SK-N-MC (cell line): ENCODE data around the gene UNC5C.

Experiments
- DNase-seq: peaks from one replicate; pipeline ENCODE4 v3.0.0-alpha.2; 2011; ENCODE audit warnings: low read depth, low spot score
- H3K27ac ChIP-seq: fragments of 200-600 bp; sonication (generic); 2 replicates; pipeline ENCODE4 v1.5.1; 2016; ENCODE audit warnings: mixed run types
- H3K36me3 ChIP-seq: fragments of 200-600 bp; sonication (generic); 2 replicates; pipeline ENCODE4 v1.6.1; 2017; ENCODE audit warnings: antibody characterized with exemption, low read length, mixed read lengths; ENCODE audit not compliant: insufficient read depth
- H3K4me3 ChIP-seq: fragments of 200-600 bp; sonication (generic); 2 replicates; pipeline ENCODE4 v1.5.1; 2016
- H3K9ac ChIP-seq: fragments of 200-600 bp; sonication (generic); 2 replicates; pipeline ENCODE4 v1.8.0; 2017; ENCODE audit warnings: mixed run types, mixed read lengths; ENCODE audit not compliant: insufficient read length
- H3K9me3 ChIP-seq: fragments of 200-600 bp; sonication (generic); 2 replicates; pipeline ENCODE4 v1.6.1; 2017; ENCODE audit warnings: low read depth, mild to moderate bottlenecking, antibody characterized with exemption, low read length, moderate library complexity, mixed read lengths
- EZH2 ChIP-seq: fragments of 200-600 bp; sonication (generic); IDR thresholded peaks from one replicate; pipeline ENCODE4 v1.6.1; 2017; ENCODE audit warnings: antibody characterized with exemption
- FOXP2 ChIP-seq: optimal IDR thresholded peaks from 2 replicates; pipeline ENCODE3; 2011; ENCODE audit warnings: mild to moderate bottlenecking, moderate library complexity; ENCODE audit not compliant: insufficient read depth; ENCODE audit errors: extremely low read length, control extremely low read depth
- POLR2AphosphoS5 ChIP-seq: IDR thresholded peaks from 2 replicates; pipeline ENCODE4 v1.6.1; 2012; ENCODE audit warnings: mild to moderate bottlenecking, low read depth, low read length, borderline replicate concordance

UNC5C gene

GRCh38 chr4:95318044-95318443, 230.7 kb downstream of the UNC5C start:
- Histone ChIP-seq H3K27ac (no peak overlapping the region), H3K4me3 (no peak overlapping the region), H3K9me3 (no peaks in the 10 kb centered on the region), H3K9ac (no peak overlapping the region), H3K36me3 (no peaks in the 10 kb centered on the region)
- DNase-seq: no peak
- TF ChIP-seq EZH2 (no peak), POLR2AphosphoS5 (no peak), FOXP2 (no peak)

GRCh38 chr4:95317085-95317793, 231.5 kb downstream of the UNC5C start:
- no peak for TF ChIP-seq FOXP2
- TF ChIP-seq POLR2AphosphoS5: no peak
- TF ChIP-seq EZH2: no peak
- no peak for DNase-seq

GRCh38 chr4:95314573-95314972, 234.2 kb downstream of the UNC5C start:
- no peak for DNase-seq
- H3K4me3 ChIP-seq: no peak overlapping the region
- no peak overlapping the region for H3K9ac ChIP-seq
- TF ChIP-seq EZH2: no peak
- TF ChIP-seq FOXP2: no peak
- TF ChIP-seq POLR2AphosphoS5: no peak
- H3K36me3 ChIP-seq: no peaks in the 10 kb centered on the region
- no peaks in the 10 kb centered on the region for H3K9me3 ChIP-seq
- H3K27ac ChIP-seq: no peak overlapping the region

More at GRCh38 chr4:95317085-95317793, 231.5 kb downstream of the UNC5C start:
- no peak overlapping the region for H3K4me3 ChIP-seq
- H3K36me3 ChIP-seq: no peaks in the 10 kb centered on the region
- no peaks in the 10 kb centered on the region for H3K9me3 ChIP-seq
- H3K27ac ChIP-seq: no peak overlapping the region
- no peak overlapping the region for H3K9ac ChIP-seq

- Histone ChIP-seq H3K9me3 (no peaks in the 10 kb centered on the region), H3K4me3 (no peak overlapping the region), H3K36me3 (no peaks in the 10 kb centered on the region), H3K9ac (no peak overlapping the region), H3K27ac (no peak overlapping the region)
- DNase-seq: no peak
- TF ChIP-seq FOXP2: no peak
- no peak for TF ChIP-seq POLR2AphosphoS5
- TF ChIP-seq EZH2: no peak
Measured at GRCh38 chr4:95304898-95305297, 243.9 kb downstream of the UNC5C start.

GRCh38 chr4:95300304-95300703, 248.5 kb downstream of the UNC5C start:
- Histone ChIP-seq H3K4me3 (no peak overlapping the region), H3K9ac (no peak overlapping the region), H3K27ac (no peak overlapping the region), H3K36me3 (no peaks in the 10 kb centered on the region), H3K9me3 (no peaks in the 10 kb centered on the region)
- no peak for DNase-seq
- TF ChIP-seq FOXP2 (no peak), POLR2AphosphoS5 (no peak), EZH2 (no peak)

- DNase-seq: no peak
- Histone ChIP-seq H3K36me3 (no peaks in the 10 kb centered on the region), H3K9me3 (no peaks in the 10 kb centered on the region), H3K9ac (no peak overlapping the region), H3K27ac (no peak overlapping the region), H3K4me3 (no peak overlapping the region)
- TF ChIP-seq POLR2AphosphoS5: no peak
- no peak for TF ChIP-seq EZH2
- no peak for TF ChIP-seq FOXP2
Measured at GRCh38 chr4:95296052-95296451, 252.7 kb downstream of the UNC5C start.

- no peak overlapping the region for H3K27ac ChIP-seq
- H3K36me3 ChIP-seq: no peaks in the 10 kb centered on the region
- TF ChIP-seq POLR2AphosphoS5 (no peak), FOXP2 (no peak), EZH2 (no peak)
- H3K9ac ChIP-seq: no peak overlapping the region
- H3K4me3 ChIP-seq: no peak overlapping the region
- H3K9me3 ChIP-seq: no peaks in the 10 kb centered on the region
- DNase-seq: no peak
Measured at GRCh38 chr4:95295157-95295556, 253.6 kb downstream of the UNC5C start.

- H3K9ac ChIP-seq: no peak overlapping the region
- H3K36me3 ChIP-seq: no peaks in the 10 kb centered on the region
- DNase-seq: no peak
- no peaks in the 10 kb centered on the region for H3K9me3 ChIP-seq
- TF ChIP-seq EZH2: no peak
- TF ChIP-seq POLR2AphosphoS5: no peak
- TF ChIP-seq FOXP2: no peak
- H3K4me3 ChIP-seq: no peak overlapping the region
- no peak overlapping the region for H3K27ac ChIP-seq
Measured at GRCh38 chr4:95294321-95294720, 254.5 kb downstream of the UNC5C start.

GRCh38 chr4:95293014-95293413, 255.8 kb downstream of the UNC5C start:
- Histone ChIP-seq H3K9me3 (no peaks in the 10 kb centered on the region), H3K9ac (no peak overlapping the region), H3K27ac (no peak overlapping the region), H3K4me3 (no peak overlapping the region), H3K36me3 (no peaks in the 10 kb centered on the region)
- peak; percentile 45 for DNase-seq
- TF ChIP-seq FOXP2 (no peak), EZH2 (no peak), POLR2AphosphoS5 (no peak)
